IMR-90 (cell line): ENCODE data around the gene UBE2N. TPM values are rescaled to one million over a fixed set of nuclear protein-coding genes. Genes with fewer than 3 reads are reported as not detected.

Experiments used
- ATAC-seq: fragments of 200-7000 bp; cut with Tn5 transposase; 2 replicates; pipeline ENCODE4 v1.9.1; 2020; ENCODE audit warnings: low read depth, mild to moderate bottlenecking, moderate library complexity
- BruUV-seq: library from RNA; stranded (reverse); fragments of 400-500 nt; replicated peaks from 2 replicates; lab custom pipeline; 2021; lab: Mats Ljungman, UMichigan
- CTCF ChIA-PET: fragments of 300-600 bp; formaldehyde crosslinking; extraction: SDS; loops from one replicate; lab custom pipeline; 2021; ENCODE audit warnings: antibody characterized with exemption; lab: Yijun Ruan, JAX
- POLR2A ChIA-PET: fragments of 300-600 bp; sonication (Branson Sonifier 250); formaldehyde crosslinking; loops from one replicate; lab custom pipeline; 2022; ENCODE audit warnings: antibody characterized with exemption; ENCODE audit not compliant: unreplicated experiment; lab: Charles Lee
- DNase-seq: peaks from one replicate; pipeline ENCODE4 v3.0.0; 2013
- H2AFZ ChIP-seq: replicated peaks from 2 replicates; pipeline ENCODE3; 2013; ENCODE audit warnings: low read length, mild to moderate bottlenecking; ENCODE audit not compliant: poor library complexity
- H2AK5ac ChIP-seq: 2 replicates; pipeline ENCODE4 v1.6.1; 2013; ENCODE audit warnings: low read depth, low read length, inconsistent platforms
- H2AK9ac ChIP-seq: replicated peaks from 2 replicates; pipeline ENCODE3; 2013; ENCODE audit warnings: mild to moderate bottlenecking, low read depth, low read length, moderate library complexity; ENCODE audit not compliant: poor library complexity
- H2BK120ac ChIP-seq: 2 replicates; pipeline ENCODE4 v1.6.1; 2013; ENCODE audit warnings: low read depth, low read length, inconsistent platforms
- H2BK15ac ChIP-seq: 3 replicates; pipeline ENCODE4 v1.6.1; 2013; ENCODE audit warnings: low read depth, low read length, inconsistent platforms
- H2BK20ac ChIP-seq: 2 replicates; pipeline ENCODE4 v1.6.1; 2013; ENCODE audit warnings: low read depth, mild to moderate bottlenecking, inconsistent platforms, low read length, moderate library complexity
- H2BK5ac ChIP-seq: 2 replicates; pipeline ENCODE4 v1.6.1; 2013; ENCODE audit warnings: mild to moderate bottlenecking, low read depth, low read length, inconsistent platforms; ENCODE audit not compliant: poor library complexity, severe bottlenecking
- H3K14ac ChIP-seq: replicated peaks from 2 replicates; pipeline ENCODE4 v1.6.1; 2013; ENCODE audit warnings: low read depth, low read length, inconsistent platforms
- H3K18ac ChIP-seq: 2 replicates; pipeline ENCODE4 v1.6.1; 2013; ENCODE audit warnings: low read depth, low read length, control low read depth
- H3K23ac ChIP-seq: 2 replicates; pipeline ENCODE4 v1.6.1; 2013; ENCODE audit warnings: low read depth, low read length, inconsistent platforms
- H3K27ac ChIP-seq: 2 replicates; pipeline ENCODE4 v1.5.1; 2013; ENCODE audit warnings: mild to moderate bottlenecking, control low read depth, low read length; ENCODE audit not compliant: insufficient read depth
- H3K27me3 ChIP-seq: 2 replicates; pipeline ENCODE4 v1.6.1; 2013; ENCODE audit warnings: low read length; ENCODE audit not compliant: control insufficient read depth, insufficient read depth
- H3K36me3 ChIP-seq: 2 replicates; pipeline ENCODE4 v1.6.1; 2013; ENCODE audit warnings: low read length, mixed read lengths; ENCODE audit not compliant: control insufficient read depth, insufficient read depth
- H3K4ac ChIP-seq: 2 replicates; pipeline ENCODE4 v1.6.1; 2013; ENCODE audit warnings: low read depth, low read length, inconsistent platforms
- H3K4me1 ChIP-seq: 2 replicates; pipeline ENCODE4 v1.6.1; 2013; ENCODE audit warnings: low read length, mixed read lengths; ENCODE audit not compliant: control insufficient read depth, insufficient read depth
- H3K4me2 ChIP-seq: 2 replicates; pipeline ENCODE4 v1.6.1; 2013; ENCODE audit warnings: low read depth, mild to moderate bottlenecking, control low read depth, low read length, moderate library complexity
- H3K4me3 ChIP-seq: 2 replicates; pipeline ENCODE4 v1.5.1; 2013; ENCODE audit warnings: low read depth, mild to moderate bottlenecking, control low read depth, low read length, moderate library complexity; ENCODE audit not compliant: insufficient read depth
- H3K56ac ChIP-seq: 2 replicates; pipeline ENCODE4 v1.6.1; 2013; ENCODE audit warnings: low read length, inconsistent platforms; ENCODE audit not compliant: insufficient read depth; ENCODE audit errors: extremely low read depth
- H3K79me1 ChIP-seq, 2 experiments: 2 replicates each; pipeline ENCODE4 v1.6.1; 2013; ENCODE audit warnings: low read length in 2 of 2, inconsistent platforms in 1 of 2, low read depth in 1 of 2
- H3K9ac ChIP-seq: 2 replicates; pipeline ENCODE4 v1.6.1; 2013; ENCODE audit warnings: low read depth, low read length, control low read depth
- H3K9me1 ChIP-seq: 2 replicates; pipeline ENCODE4 v1.6.1; 2013; ENCODE audit warnings: low read length, inconsistent platforms; ENCODE audit not compliant: insufficient read depth
- H3K9me3 ChIP-seq: 2 replicates; pipeline ENCODE4 v1.6.1; 2013; ENCODE audit warnings: low read length; ENCODE audit not compliant: control insufficient read depth, insufficient read depth
- H4K20me1 ChIP-seq: 2 replicates; pipeline ENCODE4 v1.6.1; 2013; ENCODE audit warnings: low read length, inconsistent platforms; ENCODE audit not compliant: insufficient read depth
- H4K5ac ChIP-seq: 2 replicates; pipeline ENCODE4 v1.6.1; 2013; ENCODE audit warnings: mild to moderate bottlenecking, low read depth, low read length, control low read depth
- H4K8ac ChIP-seq, 2 experiments: 2 replicates each; pipeline ENCODE4 v1.6.1; 2013; ENCODE audit warnings: low read depth in 2 of 2, low read length in 2 of 2, control low read depth in 1 of 2, inconsistent platforms in 1 of 2
- H4K91ac ChIP-seq: 2 replicates; pipeline ENCODE4 v1.6.1; 2013; ENCODE audit warnings: low read depth, low read length, inconsistent platforms; ENCODE audit not compliant: insufficient read depth
- BHLHE40 ChIP-seq: fragments of 150-350 bp; IDR thresholded peaks from 2 replicates; pipeline ENCODE4 v1.6.1; 2016; ENCODE audit warnings: mild to moderate bottlenecking, low read depth, low read length
- CEBPB ChIP-seq: IDR thresholded peaks from 2 replicates; pipeline ENCODE4 v1.6.1; 2012; ENCODE audit warnings: low read depth, low read length, improper control_type of control experiment
- CTCF ChIP-seq: conservative IDR thresholded peaks from 2 replicates; pipeline ENCODE4 v1.5.1; 2012; ENCODE audit warnings: mild to moderate bottlenecking, low read depth, low read length, improper control_type of control experiment
- ELK1 ChIP-seq: fragments of 150-350 bp; IDR thresholded peaks from 2 replicates; pipeline ENCODE4 v1.6.1; 2016; ENCODE audit warnings: low read depth, mild to moderate bottlenecking, low read length, moderate library complexity, borderline replicate concordance
- FOS ChIP-seq: fragments of 150-350 bp; IDR thresholded peaks from 2 replicates; pipeline ENCODE4 v1.6.1; 2016; ENCODE audit warnings: low read depth, low read length
- MAFK ChIP-seq: IDR thresholded peaks from 2 replicates; pipeline ENCODE4 v1.6.1; 2012; ENCODE audit warnings: low read depth, low read length, improper control_type of control experiment
- MXI1 ChIP-seq: IDR thresholded peaks from 2 replicates; pipeline ENCODE4 v1.6.1; 2012; ENCODE audit warnings: low read depth, mild to moderate bottlenecking, low read length, moderate library complexity, borderline replicate concordance
- NFE2L2 ChIP-seq: fragments of 150-350 bp; IDR thresholded peaks from 2 replicates; pipeline ENCODE4 v1.6.1; 2016; ENCODE audit warnings: low read depth, mild to moderate bottlenecking, low read length
- POLR2A ChIP-seq: IDR thresholded peaks from 2 replicates; pipeline ENCODE4 v1.6.1; 2012; ENCODE audit warnings: mild to moderate bottlenecking, low read depth, low read length
- RAD21 ChIP-seq: IDR thresholded peaks from 2 replicates; pipeline ENCODE4 v1.6.1; 2012; ENCODE audit warnings: low read length, improper control_type of control experiment
- RFX5 ChIP-seq: IDR thresholded peaks from 2 replicates; pipeline ENCODE4 v1.8.0; 2012; ENCODE audit warnings: low read depth, mild to moderate bottlenecking, low read length, moderate library complexity
- SMC3 ChIP-seq: fragments of 150-350 bp; IDR thresholded peaks from 2 replicates; pipeline ENCODE4 v1.6.1; 2016; ENCODE audit warnings: low read depth, mild to moderate bottlenecking, antibody characterized with exemption, low read length, moderate library complexity
- WGBS, 2 experiments: methylation state at CpG; one replicate each; pipeline versions ENCODE4 v1.1.5 to v1.1.7; 2013; ENCODE audit warnings: missing lambda C conversion rate in 2 of 2; ENCODE audit not compliant: insufficient read length in 1 of 2; ENCODE audit errors: extremely low coverage in 2 of 2; 5-methylcytosine and 5-hydroxymethylcytosine counted together
- dilution Hi-C: fragments of 300-500 bp; cut with HindIII; formaldehyde crosslinking; loops from one replicate; pipeline ENCODE4 v1.14.3; 2018; ENCODE audit warnings: low sequenced_read_pairs; ENCODE audit not compliant: unreplicated experiment
- in situ Hi-C: fragments of 300-500 bp; cut with MboI; formaldehyde crosslinking; loops from 3 replicates; pipeline ENCODE4 v1.14.3; 2019; ENCODE audit warnings: low sequenced_read_pairs, inconsistent platforms, mixed read lengths
- intact Hi-C: fragments of 100-400 bp; cut with micrococcal nuclease; formaldehyde crosslinking; loops from 2 replicates; pipeline ENCODE4 v1.10.0; 2022
- polyA plus RNA-seq, 3 experiments: library from polyadenylated mRNA; depleted of rRNA; stranded (reverse); fragments of >200 nt; gene quantifications; 2 replicates each; pipeline ENCODE4 v1.2.3, GENCODE V29; 2012; ENCODE audit warnings: low replicate concordance in 1 of 3
- total RNA-seq: library from RNA; depleted of rRNA; stranded (reverse); fragments of >200 nt; gene quantifications from 2 replicates; pipeline ENCODE4 v1.2.3, GENCODE V29; 2012
- TF ChIP-seq, protein P1 (sequence below): fragments of 150-350 bp; IDR thresholded peaks from 2 replicates; pipeline ENCODE4 v1.6.1; 2017; ENCODE audit warnings: mild to moderate bottlenecking, antibody characterized with exemption, low read length, low read depth

UBE2N gene
- total and polyA plus RNA-seq, 2 of the 4 experiments (the other 2 are of a cell fraction) = 64.5 to 103 TPM

DNA sequence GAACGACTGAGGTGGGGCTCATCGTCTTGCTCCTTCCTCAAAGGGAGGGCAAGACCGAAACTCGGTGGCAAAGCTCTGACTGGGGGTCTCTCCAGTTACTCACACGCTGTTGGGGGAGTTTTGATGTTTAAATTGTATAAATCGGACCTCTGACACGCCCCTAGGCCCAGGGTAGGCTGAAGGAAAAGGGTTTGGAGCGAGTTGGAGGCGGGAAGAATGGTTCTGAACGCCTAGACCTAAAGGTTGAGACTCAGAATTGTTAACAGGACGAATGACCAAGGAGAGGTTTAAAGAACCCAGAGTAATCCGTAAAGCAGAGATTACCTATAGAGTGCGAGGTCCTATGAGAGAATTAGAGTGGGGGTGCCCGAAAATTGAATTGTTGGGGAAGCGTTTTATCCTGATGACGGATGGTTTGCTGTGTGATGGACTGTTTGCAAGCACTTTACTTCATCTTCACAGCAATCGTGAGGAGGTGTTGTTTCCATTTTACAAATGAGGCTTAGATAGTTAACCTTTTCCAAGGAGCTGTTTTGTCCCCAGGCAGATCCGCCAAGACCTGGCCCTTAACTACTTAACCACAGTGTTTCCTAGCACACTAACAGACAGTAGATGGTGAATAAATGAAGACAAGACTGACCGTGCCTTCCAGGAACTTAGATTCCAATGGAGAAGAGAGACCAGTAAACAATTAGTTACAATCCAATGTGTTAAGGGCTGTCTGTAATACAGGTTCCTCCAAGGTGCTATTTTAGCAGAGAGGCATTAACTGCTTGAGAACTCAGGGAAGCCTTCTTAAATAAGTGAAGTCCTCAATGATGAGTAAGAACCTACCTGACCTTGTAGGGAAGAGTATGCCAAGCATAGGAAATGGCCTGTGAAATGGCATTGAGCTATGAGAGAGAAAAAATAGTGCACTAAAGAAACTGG is 929 bp upstream of the UBE2N start:
- peaks cover 6% of the 10 kb centered on the region for H3K4me1 ChIP-seq
- peak; percentile 34 for DNase-seq
- TF ChIP-seq ELK1 (no peak), NFE2L2 (no peak), CEBPB (no peak), FOS (no peak), RFX5 (no peak), MAFK (no peak), RAD21 (no peak), SMC3 (no peak), MXI1 (0 out of 2 replicates have a peak, but pooled peaks have one; percentile 1), BHLHE40 (no peak), POLR2A (no peak; the same call in 1 of the 2 replicates), CTCF (peak; percentile 27; the same call in 1 of the 2 replicates)
- TF ChIP-seq, protein P1, sequence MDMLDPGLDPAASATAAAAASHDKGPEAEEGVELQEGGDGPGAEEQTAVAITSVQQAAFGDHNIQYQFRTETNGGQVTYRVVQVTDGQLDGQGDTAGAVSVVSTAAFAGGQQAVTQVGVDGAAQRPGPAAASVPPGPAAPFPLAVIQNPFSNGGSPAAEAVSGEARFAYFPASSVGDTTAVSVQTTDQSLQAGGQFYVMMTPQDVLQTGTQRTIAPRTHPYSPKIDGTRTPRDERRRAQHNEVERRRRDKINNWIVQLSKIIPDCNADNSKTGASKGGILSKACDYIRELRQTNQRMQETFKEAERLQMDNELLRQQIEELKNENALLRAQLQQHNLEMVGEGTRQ = no peak

More for the DNA sequence above, 929 bp upstream of the UBE2N start:
- Histone ChIP-seq H2BK15ac (peak overlapping the region; percentile 80; the same call in 2 of the 3 replicates), H2AK9ac (peak overlapping the region; percentile 98), H3K18ac (peak overlapping the region; percentile 11), H3K23ac (peak overlapping the region; percentile 90), H3K27ac (peak overlapping the region; percentile 86), H4K8ac (peak overlapping the region; percentile 90 to 95), H2BK5ac (peak overlapping the region; percentile 70), H3K27me3 (no peaks in the 10 kb centered on the region), H4K5ac (peak overlapping the region; percentile 74), H2BK120ac (peak overlapping the region; percentile 63), H3K4ac (peak overlapping the region; percentile 94), H3K14ac (peak overlapping the region; percentile 97), H2BK20ac (peak overlapping the region; percentile 28; the same call in 1 of the 2 replicates), H3K4me2 (peak overlapping the region; percentile 84), H2AFZ (peak overlapping the region; percentile 99), H3K79me1 (peaks cover 3 to 20% of the 10 kb centered on the region in 2 experiments; a peak in 3 of 4 replicates), H3K36me3 (no peaks in the 10 kb centered on the region), H3K9me1 (peaks cover 11% of the 10 kb centered on the region), H2AK5ac (peak overlapping the region; percentile 96), H3K9ac (peak overlapping the region; percentile 89), H3K9me3 (no peaks in the 10 kb centered on the region), H3K56ac (peak overlapping the region; percentile 96), H4K91ac (peak overlapping the region; percentile 80), H3K4me3 (peak overlapping the region; percentile 86), H4K20me1 (peaks cover 35% of the 10 kb centered on the region)
- CTCF ChIA-PET = interaction anchor here (0.6 kb wide), 1 partner anchor 414 kb away, joined by 3 read pairs; no protein-coding TSS in a partner anchor
- BruUV-seq = no TSS peak
- intact Hi-C loops = loop anchor here (1.0 kb wide), 1 partner anchor 660 kb away; no protein-coding TSS in a partner anchor
- dilution Hi-C loops = no loop called here
- POLR2A ChIA-PET = no interaction called here
- 0% methylated on average over 5 of the region's 19 CpGs; no CpG with 5 or more reads in 1 of the 2 experiments for WGBS, 2 experiments
- in situ Hi-C loops = no loop called here
- ATAC-seq = peak; percentile 5
